GM23248 (cell line): ENCODE data around the gene MLYCD. TPM values are rescaled to one million over a fixed set of nuclear protein-coding genes. Genes with fewer than 3 reads are reported as not detected.

Experiments used
- DNase-seq: peaks from one replicate; pipeline ENCODE4 v3.0.0-alpha.2; 2015
- H2AFZ ChIP-seq: fragments of 200-600 bp; sonication (generic); 2 replicates; pipeline ENCODE4 v1.6.1; 2016; ENCODE audit warnings: antibody characterized with exemption
- H3F3A ChIP-seq: fragments of 200-600 bp; sonication (generic); 2 replicates; pipeline ENCODE4 v1.6.1; 2016; ENCODE audit warnings: mild to moderate bottlenecking, antibody characterized with exemption, mixed run types; ENCODE audit not compliant: insufficient read depth
- H3K27ac ChIP-seq: fragments of 200-600 bp; sonication (generic); 2 replicates; pipeline ENCODE4 v1.5.1; 2016; ENCODE audit warnings: mild to moderate bottlenecking
- H3K27me3 ChIP-seq: fragments of 200-600 bp; sonication (generic); replicated peaks from 2 replicates; pipeline ENCODE4 v1.6.1; 2016; ENCODE audit warnings: mild to moderate bottlenecking; ENCODE audit not compliant: insufficient read depth
- H3K36me3 ChIP-seq: fragments of 200-600 bp; sonication (generic); 2 replicates; pipeline ENCODE4 v1.6.1; 2016; ENCODE audit warnings: low read depth, mild to moderate bottlenecking
- H3K4me1 ChIP-seq: fragments of 200-600 bp; sonication (generic); 2 replicates; pipeline ENCODE4 v1.6.1; 2016; ENCODE audit warnings: mild to moderate bottlenecking; ENCODE audit not compliant: insufficient read depth
- H3K4me2 ChIP-seq: fragments of 200-600 bp; sonication (generic); one replicate; pipeline ENCODE4 v1.6.1; 2016; ENCODE audit warnings: mild to moderate bottlenecking; ENCODE audit not compliant: unreplicated experiment
- H3K4me3 ChIP-seq: fragments of 200-600 bp; sonication (generic); 2 replicates; pipeline ENCODE4 v1.5.1; 2016; ENCODE audit warnings: mild to moderate bottlenecking
- H3K79me2 ChIP-seq: fragments of 200-600 bp; sonication (generic); 2 replicates; pipeline ENCODE4 v1.6.1; 2016; ENCODE audit warnings: mild to moderate bottlenecking; ENCODE audit not compliant: insufficient read depth
- H3K9ac ChIP-seq: fragments of 200-600 bp; sonication (generic); 2 replicates; pipeline ENCODE4 v1.6.1; 2016; ENCODE audit warnings: mild to moderate bottlenecking
- H3K9me2 ChIP-seq: fragments of 200-600 bp; sonication (generic); 2 replicates; pipeline ENCODE4 v1.6.1; 2016; ENCODE audit warnings: mixed run types, mild to moderate bottlenecking, moderate library complexity; ENCODE audit not compliant: insufficient read depth
- H3K9me3 ChIP-seq: fragments of 200-600 bp; sonication (generic); one replicate; pipeline ENCODE4 v1.6.1; 2017; ENCODE audit warnings: low read depth
- H4K20me1 ChIP-seq: fragments of 200-600 bp; sonication (generic); 2 replicates; pipeline ENCODE4 v1.6.0; 2016; ENCODE audit not compliant: insufficient read depth
- EZH2 ChIP-seq: fragments of 200-600 bp; sonication (generic); IDR thresholded peaks from 2 replicates; pipeline ENCODE4 v1.6.1; 2018; ENCODE audit warnings: antibody characterized with exemption, mild to moderate bottlenecking; ENCODE audit not compliant: insufficient read depth, poor library complexity, severe bottlenecking
- EZH2phosphoT487 ChIP-seq: fragments of 200-600 bp; sonication (generic); IDR thresholded peaks from 2 replicates; pipeline ENCODE4 v1.6.1; 2018; ENCODE audit warnings: antibody characterized with exemption, moderate library complexity, mild to moderate bottlenecking, low read depth; ENCODE audit not compliant: insufficient read depth
- WGBS, 2 experiments: methylation state at CpG; one replicate each; pipeline ENCODE4 v1.1.6; 2015 to 2017; ENCODE audit warnings: low lambda C conversion rate in 2 of 2, low coverage in 1 of 2; ENCODE audit errors: missing lambda C conversion rate in 2 of 2; 5-methylcytosine and 5-hydroxymethylcytosine counted together
- in situ Hi-C: fragments of 300-500 bp; cut with MboI; formaldehyde crosslinking; loops from 2 replicates; pipeline ENCODE4 v1.15.0; 2020
- polyA plus RNA-seq: library from polyadenylated mRNA; unstranded; fragments of >200 nt; fragmentation: Nextera tagmentation; extraction: Ambion mirVana; gene quantifications from 2 replicates; pipeline ENCODE4 v1.2.1, GENCODE V29; 2016
- total RNA-seq: library from RNA; depleted of rRNA; stranded (reverse); fragments of >200 nt; shearing (Covaris generic); gene quantifications from 2 replicates; pipeline ENCODE4 v1.2.3, GENCODE V29; 2014

Gene MLYCD
- total and polyA plus RNA-seq, 2 experiments from 2014 or later, result 1.4 to 2.2 TPM

DNA sequence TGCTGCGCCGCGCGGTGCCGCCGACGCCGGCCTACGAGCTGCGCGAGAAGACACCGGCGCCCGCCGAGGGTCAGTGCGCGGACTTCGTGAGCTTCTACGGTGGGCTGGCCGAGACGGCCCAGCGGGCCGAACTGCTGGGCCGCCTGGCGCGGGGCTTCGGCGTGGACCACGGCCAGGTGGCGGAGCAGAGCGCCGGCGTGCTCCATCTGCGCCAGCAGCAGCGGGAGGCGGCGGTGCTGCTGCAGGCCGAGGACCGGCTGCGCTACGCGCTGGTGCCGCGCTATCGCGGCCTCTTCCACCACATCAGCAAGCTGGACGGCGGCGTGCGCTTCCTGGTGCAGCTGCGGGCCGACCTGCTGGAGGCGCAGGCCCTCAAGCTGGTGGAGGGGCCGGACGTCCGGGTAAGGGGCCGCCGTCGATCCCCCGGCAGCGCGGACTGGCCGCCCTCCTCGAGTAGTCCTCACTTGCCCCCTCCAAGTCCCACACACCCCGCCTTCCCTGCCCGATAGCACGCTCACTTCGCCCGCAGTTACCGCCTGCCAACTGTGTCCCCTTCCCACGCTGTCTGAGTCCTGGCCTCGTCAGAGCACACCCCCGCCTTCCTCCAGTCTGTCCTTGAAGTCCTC lies 470 bp downstream of the MLYCD start:
- peak overlapping the region; percentile 76 for H3K4me3 ChIP-seq
- peak overlapping the region; percentile 80 for H3K9ac ChIP-seq
- TF ChIP-seq EZH2, result no peak
- TF ChIP-seq EZH2phosphoT487, result no peak
- peak; percentile 82 for DNase-seq
- in situ Hi-C loops, result no loop called here
- peaks cover 19% of the 10 kb centered on the region for H3F3A ChIP-seq
- no peaks in the 10 kb centered on the region for H3K36me3 ChIP-seq
- H3K9me2 ChIP-seq, result no peaks in the 10 kb centered on the region
- peak overlapping the region; percentile 44 for H3K27ac ChIP-seq
- WGBS, 2 experiments, result 2% methylated on average over 39 to 72 of the region's 73 CpGs
- no peaks in the 10 kb centered on the region for H3K9me3 ChIP-seq
- H4K20me1 ChIP-seq, result no peaks in the 10 kb centered on the region
- H3K4me2 ChIP-seq, result peak overlapping the region; percentile 88
- peaks cover 19% of the 10 kb centered on the region for H3K79me2 ChIP-seq
- peak overlapping the region; percentile 71 for H2AFZ ChIP-seq
- no peaks in the 10 kb centered on the region for H3K27me3 ChIP-seq
- peaks cover 24% of the 10 kb centered on the region for H3K4me1 ChIP-seq

DNA sequence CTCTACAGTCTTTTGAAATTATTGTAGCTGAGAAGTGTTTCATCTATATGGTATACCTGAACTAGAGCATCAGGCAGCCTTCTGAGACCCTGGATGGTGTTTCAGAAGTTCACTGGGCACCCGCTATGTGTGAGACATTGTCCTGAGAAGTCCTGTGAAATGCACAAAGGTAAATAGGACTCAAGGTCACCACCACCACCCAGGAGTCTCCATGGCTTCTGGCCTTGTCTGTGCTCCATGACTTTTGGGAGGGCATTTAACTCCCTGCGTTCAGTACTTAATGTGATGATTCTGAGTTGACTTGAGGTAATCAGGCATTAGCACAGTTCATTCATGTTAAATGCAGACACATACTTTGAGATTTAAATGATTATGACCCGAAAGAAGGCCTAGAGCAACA lies 1.1 kb downstream of the MLYCD start:
- Histone ChIP-seq H3K27ac (peak overlapping the region; percentile 44), H3K27me3 (no peaks in the 10 kb centered on the region)
- in situ Hi-C loops, result no loop called here

DNA sequence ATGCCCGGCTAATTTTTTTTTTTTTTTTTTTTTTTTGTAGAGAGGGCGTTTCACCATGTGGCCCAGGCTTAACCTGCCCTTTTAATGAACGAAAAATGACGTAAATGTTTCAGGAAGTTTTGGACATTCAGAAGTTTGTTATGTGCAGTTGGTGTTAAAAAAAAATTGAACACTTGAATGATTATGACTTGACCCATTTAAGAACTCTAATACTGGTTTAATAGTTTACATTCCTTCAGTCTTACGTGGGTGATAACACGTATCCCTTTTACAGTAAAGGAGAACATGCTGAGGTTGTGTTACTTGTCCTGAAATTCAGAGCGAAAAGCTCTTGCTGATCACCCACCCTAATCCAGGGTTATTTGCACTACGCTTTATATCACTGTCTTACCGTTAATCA lies 1.7 kb downstream of the MLYCD start:
- DNase-seq, result no peak
- in situ Hi-C loops, result no loop called here
- H3K4me3 ChIP-seq, result no peak overlapping the region

More for the DNA sequence above, 1.1 kb downstream of the MLYCD start:
- Histone ChIP-seq H2AFZ (peak overlapping the region; percentile 71), H3K9me3 (no peaks in the 10 kb centered on the region), H3K4me2 (peak overlapping the region; percentile 88), H4K20me1 (no peaks in the 10 kb centered on the region), H3K4me3 (peak overlapping the region; percentile 76), H3K36me3 (no peaks in the 10 kb centered on the region), H3K9ac (peak overlapping the region; percentile 80), H3K9me2 (no peaks in the 10 kb centered on the region), H3K4me1 (peaks cover 24% of the 10 kb centered on the region), H3K79me2 (peaks cover 19% of the 10 kb centered on the region), H3F3A (peaks cover 19% of the 10 kb centered on the region)
- TF ChIP-seq EZH2phosphoT487 (no peak), EZH2 (no peak)
- DNase-seq, result no peak
- WGBS, 2 experiments, result 67 to 72% methylated on average over 3 of the region's 3 CpGs

DNA sequence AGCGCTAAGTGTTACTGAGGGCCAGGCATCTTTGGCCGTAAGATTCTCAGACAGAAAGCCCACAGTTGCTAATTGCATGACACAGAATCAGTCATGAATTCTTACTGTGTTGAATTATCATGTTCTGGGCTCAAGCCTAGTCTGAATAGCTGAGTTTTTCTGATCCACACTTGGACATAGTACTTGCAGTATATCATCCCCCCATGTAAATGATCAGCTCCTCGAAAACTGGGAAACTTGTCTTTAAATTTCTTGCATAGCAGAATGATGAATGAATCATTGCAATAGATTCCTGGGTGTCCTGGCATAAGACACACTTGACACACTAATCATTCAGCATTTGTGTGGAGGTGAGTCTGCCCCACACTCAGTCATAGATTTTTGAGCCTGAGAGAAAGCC lies 2.2 kb downstream of the MLYCD start:
- Histone ChIP-seq H3F3A (peaks cover 19% of the 10 kb centered on the region), H4K20me1 (no peaks in the 10 kb centered on the region), H3K36me3 (no peaks in the 10 kb centered on the region), H3K27ac (peak overlapping the region; percentile 12; the same call in 1 of the 2 replicates), H3K79me2 (peaks cover 19% of the 10 kb centered on the region), H3K9me3 (no peaks in the 10 kb centered on the region), H3K4me1 (peaks cover 24% of the 10 kb centered on the region), H3K9ac (no peak overlapping the region), H3K4me3 (no peak overlapping the region), H3K4me2 (peak overlapping the region; percentile 19), H2AFZ (no peak overlapping the region), H3K27me3 (no peaks in the 10 kb centered on the region), H3K9me2 (no peaks in the 10 kb centered on the region)
- WGBS, 2 experiments, result 62% methylated on average over 3 of the region's 3 CpGs
- in situ Hi-C loops, result no loop called here
- TF ChIP-seq EZH2phosphoT487, result no peak
- TF ChIP-seq EZH2, result no peak
- peak; percentile 63 for DNase-seq

More for the DNA sequence above, 1.7 kb downstream of the MLYCD start:
- no peak overlapping the region for H2AFZ ChIP-seq
- no peak overlapping the region for H3K9ac ChIP-seq
- H3K9me2 ChIP-seq, result no peaks in the 10 kb centered on the region
- WGBS, 2 experiments, result 86 to 90% methylated on average over 9 of the region's 9 CpGs
- no peaks in the 10 kb centered on the region for H3K9me3 ChIP-seq
- peaks cover 19% of the 10 kb centered on the region for H3F3A ChIP-seq
- H3K27ac ChIP-seq, result no peak overlapping the region
- H4K20me1 ChIP-seq, result no peaks in the 10 kb centered on the region
- peaks cover 19% of the 10 kb centered on the region for H3K79me2 ChIP-seq
- H3K4me2 ChIP-seq, result peak overlapping the region; percentile 19
- H3K36me3 ChIP-seq, result no peaks in the 10 kb centered on the region
- TF ChIP-seq EZH2 (no peak), EZH2phosphoT487 (no peak)
- H3K4me1 ChIP-seq, result peaks cover 24% of the 10 kb centered on the region
- H3K27me3 ChIP-seq, result no peaks in the 10 kb centered on the region

DNA sequence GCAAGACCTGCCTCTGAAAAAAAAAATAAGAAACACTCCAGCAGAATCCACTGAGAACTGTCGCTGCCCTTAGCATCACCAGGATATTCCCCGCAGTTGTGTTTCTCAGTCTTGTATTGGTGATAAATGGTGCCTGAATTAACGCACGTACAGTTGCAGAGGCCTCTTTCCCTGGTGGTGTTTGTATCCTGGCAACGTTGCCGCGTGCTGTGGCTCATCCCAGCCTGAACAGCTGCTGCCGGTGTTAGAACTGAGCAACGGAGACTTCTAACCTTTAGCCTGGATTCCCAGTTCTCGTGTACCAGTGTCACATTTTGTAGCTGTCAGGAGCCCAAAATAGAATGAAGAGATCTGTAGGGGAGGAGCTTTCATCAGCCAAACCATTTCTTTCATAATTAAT lies 4.8 kb downstream of the MLYCD start:
- peaks cover 19% of the 10 kb centered on the region for H3K4me1 ChIP-seq
- in situ Hi-C loops, result no loop called here
- peak; percentile 28 for DNase-seq
- H3K9ac ChIP-seq, result no peak overlapping the region
- no peak overlapping the region for H3K4me2 ChIP-seq
- H3K36me3 ChIP-seq, result no peaks in the 10 kb centered on the region
- H3F3A ChIP-seq, result peaks cover 19% of the 10 kb centered on the region
- H3K27me3 ChIP-seq, result no peaks in the 10 kb centered on the region
- TF ChIP-seq EZH2phosphoT487, result no peak
- no peak for TF ChIP-seq EZH2
- no peak overlapping the region for H2AFZ ChIP-seq
- no peaks in the 10 kb centered on the region for H3K9me3 ChIP-seq
- no peak overlapping the region for H3K27ac ChIP-seq
- peaks cover 19% of the 10 kb centered on the region for H3K79me2 ChIP-seq
- no peaks in the 10 kb centered on the region for H3K9me2 ChIP-seq
- H3K4me3 ChIP-seq, result no peak overlapping the region
- no peaks in the 10 kb centered on the region for H4K20me1 ChIP-seq
- 74 to 80% methylated on average over 10 of the region's 10 CpGs for WGBS, 2 experiments
